Bronchial epithelial cell (primary cell): ENCODE results near the gene NEDD4L. TPM values are rescaled to one million over a fixed set of nuclear protein-coding genes. Genes with fewer than 3 reads are reported as not detected.
A peak's percentile ranks its signal among the peaks of the same experiment; 100 is the strongest.

Experiments used
- DNase-seq: peaks from one replicate; pipeline ENCODE4 v3.0.0-alpha.2; 2010; ENCODE audit warnings: low read depth
- FAIRE-seq: peaks from 2 replicates; lab custom pipeline; 2011; peaks lifted over from hg19 to GRCh38; lab: Jason Lieb, UNC
- H3K27me3 ChIP-seq: 2 replicates; pipeline ENCODE4 v1.5.1; 2011; ENCODE audit warnings: low read length; ENCODE audit not compliant: control insufficient read depth, insufficient read depth
- H3K36me3 ChIP-seq: 2 replicates; pipeline ENCODE4 v1.5.1; 2011; ENCODE audit warnings: low read length; ENCODE audit not compliant: control insufficient read depth, insufficient read depth
- H3K4me3 ChIP-seq: 2 replicates; pipeline ENCODE4 v1.5.1; 2011; ENCODE audit warnings: mild to moderate bottlenecking, low read depth, low read length, control low read depth
- total RNA-seq: library from RNA; depleted of rRNA; stranded (reverse); fragments of >200 nt; gene quantifications from 2 replicates; pipeline ENCODE4 v1.2.1, GENCODE V29; 2014
- TF ChIP-seq, protein P1 (sequence below): IDR thresholded peaks from 2 replicates; pipeline ENCODE4 v1.5.1; 2011; ENCODE audit warnings: mild to moderate bottlenecking, moderate library complexity, low read length, control low read depth, inconsistent platforms; ENCODE audit not compliant: insufficient read depth, severe bottlenecking

NEDD4L gene
- total RNA-seq, 1 donor from 2014 or later = 11.3 TPM

DNA sequence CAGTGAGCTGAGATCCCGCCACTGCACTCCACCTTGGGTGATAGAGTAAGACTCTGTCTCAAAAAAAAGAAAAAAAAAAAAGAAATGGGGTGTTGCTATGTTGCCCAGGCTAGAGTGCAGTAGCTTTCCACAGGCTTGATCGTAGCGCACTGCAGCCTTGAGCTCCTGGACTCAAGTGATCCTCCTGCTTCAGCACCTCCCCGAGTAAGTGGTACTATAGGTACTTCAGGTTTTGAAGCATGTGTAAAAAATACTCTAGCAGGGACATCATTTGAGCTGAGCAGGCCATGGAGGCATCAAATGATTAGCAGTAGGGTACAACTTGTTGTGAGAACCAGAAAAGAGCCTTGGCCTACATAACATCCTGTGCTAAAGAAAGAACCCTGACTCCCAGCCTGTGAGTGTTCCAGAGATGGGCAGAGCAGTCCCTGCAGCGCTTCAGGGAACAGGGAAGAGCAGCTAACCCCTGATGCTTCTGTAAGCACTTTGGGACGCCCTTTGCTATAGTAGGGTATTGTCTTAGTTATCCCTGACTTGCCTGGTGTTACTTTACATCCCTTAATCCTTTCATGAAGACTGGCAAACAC, 119.1 kb downstream of the NEDD4L start:
- DNase-seq = no peak
- Histone ChIP-seq H3K36me3 (peaks cover 1% of the 10 kb centered on the region), H3K27me3 (no peaks in the 10 kb centered on the region), H3K4me3 (no peak overlapping the region)
- TF ChIP-seq, protein P1, sequence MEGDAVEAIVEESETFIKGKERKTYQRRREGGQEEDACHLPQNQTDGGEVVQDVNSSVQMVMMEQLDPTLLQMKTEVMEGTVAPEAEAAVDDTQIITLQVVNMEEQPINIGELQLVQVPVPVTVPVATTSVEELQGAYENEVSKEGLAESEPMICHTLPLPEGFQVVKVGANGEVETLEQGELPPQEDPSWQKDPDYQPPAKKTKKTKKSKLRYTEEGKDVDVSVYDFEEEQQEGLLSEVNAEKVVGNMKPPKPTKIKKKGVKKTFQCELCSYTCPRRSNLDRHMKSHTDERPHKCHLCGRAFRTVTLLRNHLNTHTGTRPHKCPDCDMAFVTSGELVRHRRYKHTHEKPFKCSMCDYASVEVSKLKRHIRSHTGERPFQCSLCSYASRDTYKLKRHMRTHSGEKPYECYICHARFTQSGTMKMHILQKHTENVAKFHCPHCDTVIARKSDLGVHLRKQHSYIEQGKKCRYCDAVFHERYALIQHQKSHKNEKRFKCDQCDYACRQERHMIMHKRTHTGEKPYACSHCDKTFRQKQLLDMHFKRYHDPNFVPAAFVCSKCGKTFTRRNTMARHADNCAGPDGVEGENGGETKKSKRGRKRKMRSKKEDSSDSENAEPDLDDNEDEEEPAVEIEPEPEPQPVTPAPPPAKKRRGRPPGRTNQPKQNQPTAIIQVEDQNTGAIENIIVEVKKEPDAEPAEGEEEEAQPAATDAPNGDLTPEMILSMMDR = no peak
- no peak for FAIRE-seq

DNA sequence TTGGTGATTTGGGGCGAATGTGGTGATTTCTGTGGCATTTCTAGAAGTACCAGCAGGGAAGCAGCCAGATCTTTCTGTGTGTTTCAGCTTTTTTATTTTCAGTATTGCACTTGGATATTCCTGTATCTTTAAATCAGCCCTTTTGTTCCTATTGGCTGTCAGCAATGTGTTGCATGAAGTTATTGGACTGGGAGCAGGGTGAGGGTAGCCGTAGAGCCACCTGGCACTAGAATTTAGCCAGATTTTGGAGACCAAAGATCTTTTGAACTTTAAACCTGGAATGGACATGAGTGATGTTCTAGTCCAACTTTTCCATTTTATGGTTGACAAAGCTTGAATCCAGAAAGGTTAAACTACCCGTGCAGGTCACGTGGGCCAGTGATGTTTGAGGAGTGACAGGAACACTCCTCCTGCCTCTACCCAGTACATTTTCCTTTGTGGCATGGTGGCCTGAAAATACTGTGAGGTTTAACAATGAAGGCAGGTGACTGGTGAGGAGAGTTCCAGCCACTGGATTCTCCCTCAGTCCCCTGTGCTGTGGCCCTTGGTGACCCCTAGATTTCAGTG, 122.3 kb downstream of the NEDD4L start:
- TF ChIP-seq, protein P1 = no peak
- no peak overlapping the region for H3K4me3 ChIP-seq

DNA sequence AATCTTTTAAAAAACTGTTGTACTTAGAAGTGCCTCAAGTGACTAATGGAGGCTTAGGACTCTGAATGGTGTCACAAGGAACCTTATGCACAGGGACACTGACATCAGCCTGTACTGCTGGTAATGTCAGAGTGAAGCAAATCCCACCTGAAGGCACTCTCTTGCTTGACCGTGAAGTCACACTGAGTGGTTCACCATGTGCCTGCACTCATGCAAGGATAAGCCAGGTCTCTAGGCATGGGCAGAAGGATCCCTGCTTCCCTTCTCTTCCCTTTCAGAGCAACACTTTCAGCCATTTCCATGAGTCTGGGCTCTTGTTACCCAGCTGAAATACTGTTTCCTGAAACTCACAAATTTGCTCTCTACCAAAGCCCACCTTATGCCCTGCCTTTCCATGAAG, 123.0 kb downstream of the NEDD4L start:
- Histone ChIP-seq H3K4me3 (no peak overlapping the region), H3K36me3 (peaks cover 3% of the 10 kb centered on the region), H3K27me3 (no peaks in the 10 kb centered on the region)
- TF ChIP-seq, protein P1 = no peak
- FAIRE-seq = peak; percentile 18
- no peak for DNase-seq

More for the DNA sequence above, 122.3 kb downstream of the NEDD4L start:
- Histone ChIP-seq H3K27me3 (no peaks in the 10 kb centered on the region), H3K36me3 (peaks cover 1% of the 10 kb centered on the region)
- FAIRE-seq (peak; percentile 92), DNase-seq (no peak)

DNA sequence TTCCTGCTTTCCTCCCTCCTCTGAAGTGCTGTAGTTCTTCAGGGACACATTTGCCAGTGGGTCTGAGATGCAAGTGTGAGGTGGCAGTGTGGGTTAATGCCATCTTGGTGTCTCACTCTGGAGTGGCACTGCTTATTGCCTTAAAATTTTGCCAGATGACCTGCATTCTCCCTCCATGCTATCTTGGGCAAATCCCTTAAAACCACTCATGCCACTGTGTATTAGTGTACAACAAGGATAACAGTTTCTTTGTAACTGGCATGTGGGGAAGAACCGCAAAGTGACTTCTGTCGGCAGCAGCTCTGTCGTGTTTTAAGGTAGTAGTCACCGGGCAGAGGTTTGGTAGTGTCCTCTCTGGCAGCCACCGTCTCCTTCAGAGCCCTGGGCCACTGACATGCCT, 124.2 kb downstream of the NEDD4L start:
- peaks cover 1% of the 10 kb centered on the region for H3K36me3 ChIP-seq
- DNase-seq (no peak), FAIRE-seq (no peak)
- TF ChIP-seq, protein P1 = no peak
- no peaks in the 10 kb centered on the region for H3K27me3 ChIP-seq
- no peak overlapping the region for H3K4me3 ChIP-seq

DNA sequence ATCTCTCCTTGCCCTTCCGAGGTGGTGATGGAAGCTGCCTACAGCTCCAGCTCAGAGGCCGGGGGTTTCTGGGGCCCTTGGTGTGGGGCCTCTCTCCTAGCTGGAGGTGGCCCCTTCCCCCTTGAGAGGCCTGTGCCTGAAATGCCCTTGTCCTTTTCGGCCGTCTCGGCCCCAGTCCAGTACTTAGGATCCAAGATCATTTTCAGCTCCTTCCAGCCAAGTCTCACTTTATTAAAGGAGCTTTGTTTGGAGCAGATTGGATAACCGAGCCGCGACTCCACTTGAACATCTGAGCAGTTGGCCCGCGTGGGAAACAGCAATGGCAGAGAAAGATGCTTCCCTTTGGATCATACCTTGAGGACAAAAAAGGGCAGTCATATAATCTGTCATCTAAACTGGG, 125.0 kb downstream of the NEDD4L start:
- FAIRE-seq (no peak), DNase-seq (no peak)
- TF ChIP-seq, protein P1 = no peak
- no peaks in the 10 kb centered on the region for H3K27me3 ChIP-seq
- peaks cover 1% of the 10 kb centered on the region for H3K36me3 ChIP-seq
- H3K4me3 ChIP-seq = no peak overlapping the region
